SK-N-SH (cell line): Measurements from ENCODE around the gene C12orf57. TPM values are rescaled to one million over a fixed set of nuclear protein-coding genes. Genes with fewer than 3 reads are reported as not detected.
A peak's percentile ranks its signal among the peaks of the same experiment; 100 is the strongest.

Experiments
- CTCF ChIA-PET: fragments of 300-600, 350-600 bp; formaldehyde crosslinking; extraction: SDS; loops from one replicate; lab custom pipeline; 2021; lab: Yijun Ruan, JAX
- POLR2A ChIA-PET: fragments of 350-600 bp; sonication (Branson Sonifier 250); formaldehyde crosslinking; extraction: SDS; loops from one replicate; lab custom pipeline; 2020; ENCODE audit warnings: antibody characterized with exemption, inconsistent platforms; lab: Yijun Ruan, JAX
- DNase-seq: peaks from one replicate; pipeline ENCODE4 v3.0.0; 2012
- H2AFZ ChIP-seq: fragments of 200-600 bp; sonication (generic); 2 replicates; pipeline ENCODE4 v1.8.1; 2016; ENCODE audit warnings: antibody characterized with exemption, mild to moderate bottlenecking, low read depth
- H3F3A ChIP-seq: fragments of 200-600 bp; sonication (generic); replicated peaks from 2 replicates; pipeline ENCODE3; 2016; ENCODE audit warnings: antibody characterized with exemption, mild to moderate bottlenecking; ENCODE audit not compliant: insufficient read depth
- H3K27ac ChIP-seq, 2 experiments: fragments of 200-500 bp in 1 of 2; fragments of 200-600 bp in 1 of 2; sonication (Bioruptor generic) in 1 of 2; sonication (generic), shearing (Covaris generic) in 1 of 2; 2 replicates each; pipeline versions ENCODE4 v1.5.1 to v1.6.1; 2014 to 2016; ENCODE audit warnings: low read depth in 2 of 2, inconsistent platforms in 1 of 2, low read length in 1 of 2, mild to moderate bottlenecking in 1 of 2, mixed read lengths in 1 of 2
- H3K27me3 ChIP-seq: fragments of 200-600 bp; sonication (generic), shearing (Covaris generic); 2 replicates; pipeline ENCODE4 v1.6.1; 2016; ENCODE audit warnings: mixed run types; ENCODE audit not compliant: insufficient read depth
- H3K36me3 ChIP-seq, 2 experiments: fragments of 200-500 bp in 1 of 2; fragments of 200-600 bp in 1 of 2; sonication (Bioruptor generic) in 1 of 2; sonication (generic) in 1 of 2; replicated peaks in 1 of 2; 2 replicates each; pipeline versions ENCODE3 to v1.5.1; 2014 to 2016; ENCODE audit warnings: low read length in 1 of 2, mild to moderate bottlenecking in 1 of 2; ENCODE audit not compliant: insufficient read depth in 2 of 2, control insufficient read depth in 1 of 2
- H3K4me1 ChIP-seq, 2 experiments: fragments of 200-500 bp in 1 of 2; fragments of 200-600 bp in 1 of 2; sonication (Bioruptor generic) in 1 of 2; sonication (generic), shearing (Covaris generic) in 1 of 2; 2 replicates each; pipeline versions ENCODE4 v1.5.1 to v1.6.1; 2014 to 2016; ENCODE audit warnings: low read depth in 1 of 2, low read length in 1 of 2, mixed run types in 1 of 2; ENCODE audit not compliant: insufficient read depth in 2 of 2, control insufficient read depth in 1 of 2
- H3K4me2 ChIP-seq: fragments of 200-600 bp; sonication (generic), shearing (Covaris generic); 2 replicates; pipeline ENCODE4 v1.6.1; 2017; ENCODE audit warnings: mixed run types
- H3K4me3 ChIP-seq, 2 experiments: fragments of 200-500 bp in 1 of 2; fragments of 200-600 bp in 1 of 2; sonication (Bioruptor generic) in 1 of 2; sonication (generic), shearing (Covaris generic) in 1 of 2; 2 replicates each; pipeline versions ENCODE4 v1.5.1 to v1.8.1; 2014 to 2016; ENCODE audit warnings: low read depth in 2 of 2, inconsistent platforms in 1 of 2, low read length in 1 of 2, mild to moderate bottlenecking in 1 of 2, mixed read lengths in 1 of 2, moderate library complexity in 1 of 2
- H3K79me2 ChIP-seq: fragments of 200-600 bp; sonication (generic); 2 replicates; pipeline ENCODE4 v1.8.1; 2017; ENCODE audit warnings: mild to moderate bottlenecking; ENCODE audit not compliant: insufficient read depth
- H3K9ac ChIP-seq: fragments of 200-600 bp; sonication (generic); 2 replicates; pipeline ENCODE4 v1.6.1; 2017; ENCODE audit warnings: mixed run types
- H3K9me2 ChIP-seq: fragments of 200-600 bp; sonication (generic); 2 replicates; pipeline ENCODE4 v1.6.1; 2017; ENCODE audit warnings: mixed run types
- H3K9me3 ChIP-seq: fragments of 200-600 bp; sonication (generic); 2 replicates; pipeline ENCODE4 v1.6.1; 2017; ENCODE audit warnings: mixed run types, mild to moderate bottlenecking, moderate library complexity
- H4K20me1 ChIP-seq: fragments of 200-600 bp; sonication (generic); 2 replicates; pipeline ENCODE4 v1.6.1; 2017; ENCODE audit warnings: mild to moderate bottlenecking, mixed run types; ENCODE audit not compliant: insufficient read depth
- CHD2 ChIP-seq: fragments of 150-350 bp; IDR thresholded peaks from 2 replicates; pipeline ENCODE4 v1.6.1; 2018; ENCODE audit warnings: low read length; ENCODE audit not compliant: partially characterized antibody
- ELF1 ChIP-seq: IDR thresholded peaks from 2 replicates; pipeline ENCODE4 v1.4.0; 2012
- EP300 ChIP-seq, 2 experiments: IDR thresholded peaks; 2 replicates each; pipeline versions ENCODE4 v1.4.0 to v1.6.1; 2012; ENCODE audit warnings: borderline replicate concordance in 1 of 2, low read depth in 1 of 2, low read length in 1 of 2
- EZH2phosphoT487 ChIP-seq: fragments of 200-600 bp; sonication (generic); IDR thresholded peaks from 2 replicates; pipeline ENCODE4 v1.6.1; 2017; ENCODE audit warnings: low read depth, mixed run types, mild to moderate bottlenecking, antibody characterized with exemption, moderate library complexity, borderline replicate concordance
- FOSL2 ChIP-seq: IDR thresholded peaks from 2 replicates; pipeline ENCODE4 v1.4.0; 2012; ENCODE audit warnings: low read depth, mild to moderate bottlenecking, moderate library complexity, borderline replicate concordance
- FOXM1 ChIP-seq: IDR thresholded peaks from 2 replicates; pipeline ENCODE4 v1.4.0; 2012; ENCODE audit warnings: low read depth, mild to moderate bottlenecking
- GABPA ChIP-seq: IDR thresholded peaks from 2 replicates; pipeline ENCODE4 v1.4.0; 2012; ENCODE audit warnings: low read depth, mild to moderate bottlenecking
- GATA2 ChIP-seq: sonication (generic); formaldehyde crosslinking; IDR thresholded peaks from 2 replicates; pipeline ENCODE4 v1.5.0; 2020; ENCODE audit warnings: mild to moderate bottlenecking, missing genetic modification reagents
- IRF3 ChIP-seq: fragments of 150-350 bp; IDR thresholded peaks from 2 replicates; pipeline ENCODE4 v1.6.1; 2016; ENCODE audit warnings: mild to moderate bottlenecking, low read depth, low read length
- JUND ChIP-seq: IDR thresholded peaks from 2 replicates; pipeline ENCODE4 v1.4.0; 2012
- MXI1 ChIP-seq: IDR thresholded peaks from 2 replicates; pipeline ENCODE4 v1.6.1; 2012; ENCODE audit warnings: mild to moderate bottlenecking, low read depth, low read length, improper control_type of control experiment
- NRF1 ChIP-seq: IDR thresholded peaks from 2 replicates; pipeline ENCODE4 v1.6.1; 2012; ENCODE audit warnings: low read depth, mild to moderate bottlenecking, low read length
- PBX3 ChIP-seq: IDR thresholded peaks from 2 replicates; pipeline ENCODE4; 2012
- POLR2AphosphoS5 ChIP-seq: IDR thresholded peaks from 2 replicates; pipeline ENCODE4 v1.6.1; 2012; ENCODE audit warnings: low read depth, low read length
- RAD21 ChIP-seq: IDR thresholded peaks from 2 replicates; pipeline ENCODE4 v1.6.1; 2012; ENCODE audit warnings: mild to moderate bottlenecking, low read length
- RXRA ChIP-seq: IDR thresholded peaks from 2 replicates; pipeline ENCODE4 v1.4.0; 2012; ENCODE audit warnings: low read depth, mild to moderate bottlenecking, borderline replicate concordance
- SIN3A ChIP-seq: IDR thresholded peaks from 2 replicates; pipeline ENCODE4 v1.6.1; 2012; ENCODE audit warnings: low read depth, mild to moderate bottlenecking, low read length, moderate library complexity, borderline replicate concordance
- SMC3 ChIP-seq: IDR thresholded peaks from 2 replicates; pipeline ENCODE4 v1.6.1; 2012; ENCODE audit warnings: low read depth, low read length, improper control_type of control experiment
- TCF12 ChIP-seq: IDR thresholded peaks from 2 replicates; pipeline ENCODE4 v1.4.0; 2012
- TEAD4 ChIP-seq: IDR thresholded peaks from 2 replicates; pipeline ENCODE4 v1.4.0; 2012; ENCODE audit warnings: mild to moderate bottlenecking, borderline replicate concordance; ENCODE audit not compliant: insufficient read depth
- YY1 ChIP-seq: IDR thresholded peaks from 2 replicates; pipeline ENCODE4 v1.4.0; 2012; ENCODE audit warnings: low read depth, mild to moderate bottlenecking
- ZBTB33 ChIP-seq: IDR thresholded peaks from 2 replicates; pipeline ENCODE4 v1.4.0; 2012; ENCODE audit warnings: low read depth, borderline replicate concordance
- WGBS: methylation state at CpG from one replicate; pipeline ENCODE4 v1.1.6; 2017; ENCODE audit warnings: low lambda C conversion rate; 5-methylcytosine and 5-hydroxymethylcytosine counted together
- polyA plus RNA-seq, 3 experiments: library from polyadenylated mRNA; depleted of rRNA; stranded (reverse); fragments of >200 nt; gene quantifications; 2 replicates each; pipeline ENCODE4 v1.2.3, GENCODE V29; 2012

C12orf57 gene
- polyA plus RNA-seq, 1 of the 3 experiments (the other 2 are of a cell fraction) = 659 TPM

- H4K20me1 ChIP-seq = peaks cover 53% of the 10 kb centered on the region
- H3K9ac ChIP-seq = peak overlapping the region; percentile 94
- 4% methylated on average over 19 of the region's 19 CpGs for WGBS
- H3K36me3 ChIP-seq = peaks cover 12 to 30% of the 10 kb centered on the region in 2 experiments
- H3K27ac ChIP-seq = peak overlapping the region; percentile 50 to 76; a peak in 3 of 4 replicates
- H2AFZ ChIP-seq = no peak overlapping the region
- peaks cover 74% of the 10 kb centered on the region for H3K79me2 ChIP-seq
- ChIA-PET CTCF (interaction anchor here (1.1 to 6.7 kb wide), 4 partner anchors 9 to 36 kb away, joined by 3 to 33 read pairs (median 12); partner anchors contain the start of genes C12orf57 and RNU7-1), POLR2A (interaction anchor here (0.6 to 7.3 kb wide), 6 partner anchors 9 to 56 kb away, joined by 3 to 82 read pairs (median 4); partner anchors contain the start of genes C12orf57, ENO2, RNU7-1 and SPSB2)
- H3K9me3 ChIP-seq = no peaks in the 10 kb centered on the region
- H3K9me2 ChIP-seq = no peaks in the 10 kb centered on the region
- H3K4me3 ChIP-seq = peak overlapping the region; percentile 82 to 87
- DNase-seq = no peak
- peaks cover 37 to 38% of the 10 kb centered on the region in 2 experiments for H3K4me1 ChIP-seq
- H3K27me3 ChIP-seq = no peaks in the 10 kb centered on the region
- H3K4me2 ChIP-seq = peak overlapping the region; percentile 95
- TF ChIP-seq EZH2phosphoT487 = no peak
- TF ChIP-seq YY1 = 0 out of 2 replicates have a peak, but pooled peaks have one; percentile 7
- no peak for TF ChIP-seq FOSL2
- TF ChIP-seq GATA2 = no peak
- TF ChIP-seq RXRA = no peak
- no peak for TF ChIP-seq PBX3
- TF ChIP-seq, all 33 proteins: peak for 1
- peaks cover 29% of the 10 kb centered on the region for H3F3A ChIP-seq
Measured at GRCh38 chr12:6928703-6929407, 15.0 kb upstream of the C12orf57 start.

GRCh38 chr12:6929466-6930452, 14.1 kb upstream of the C12orf57 start:
- H3K9me2 ChIP-seq = no peaks in the 10 kb centered on the region
- WGBS = 66% methylated on average over 7 of the region's 7 CpGs
- peaks cover 33 to 34% of the 10 kb centered on the region in 2 experiments for H3K4me1 ChIP-seq
- ChIA-PET POLR2A (interaction anchor here (1.0 to 7.3 kb wide), 5 partner anchors 8 to 57 kb away, joined by 3 to 82 read pairs (median 4); partner anchors contain the start of genes C12orf57, ENO2, RNU7-1 and SPSB2), CTCF (interaction anchor here (1.5 to 6.7 kb wide), 4 partner anchors 8 to 60 kb away, joined by 3 to 33 read pairs (median 12); partner anchors contain the start of genes C12orf57 and RNU7-1)
- H3K27ac ChIP-seq = peak overlapping the region; percentile 50 to 76; a peak in 3 of 4 replicates
- TF ChIP-seq POLR2AphosphoS5 = no peak
- TF ChIP-seq RAD21 = no peak
- TF ChIP-seq EP300 (IDR thresholded peaks at IDR 0.05; ENCODE audit: borderline replicate concordance in 1 of 2, low read depth in 1 of 2, low read length in 1 of 2) = no peak
- no peak for TF ChIP-seq FOXM1
- TF ChIP-seq TEAD4 = no peak
- TF ChIP-seq ZBTB33 = no peak
- TF ChIP-seq SMC3 = no peak
- no peak for TF ChIP-seq NRF1
- TF ChIP-seq GABPA = no peak
- no peak for TF ChIP-seq SIN3A
- no peak for TF ChIP-seq ELF1
- no peak for TF ChIP-seq MXI1
- no peak for TF ChIP-seq CHD2
- TF ChIP-seq IRF3 = no peak
- no peak for TF ChIP-seq TCF12
- TF ChIP-seq JUND = no peak
- H3K36me3 ChIP-seq = peaks cover 21 to 39% of the 10 kb centered on the region in 2 experiments
- peaks cover 34% of the 10 kb centered on the region for H3F3A ChIP-seq
- no peaks in the 10 kb centered on the region for H3K27me3 ChIP-seq
- no peaks in the 10 kb centered on the region for H3K9me3 ChIP-seq
- H3K79me2 ChIP-seq = peaks cover 83% of the 10 kb centered on the region
- peak overlapping the region; percentile 94 for H3K9ac ChIP-seq
- DNase-seq = no peak
- peaks cover 57% of the 10 kb centered on the region for H4K20me1 ChIP-seq
- H2AFZ ChIP-seq = no peak overlapping the region
- H3K4me3 ChIP-seq = peak overlapping the region; percentile 82 to 87
- H3K4me2 ChIP-seq = peak overlapping the region; percentile 95
